PC-3 (cell line): ENCODE results near the gene APMAP.
"Not testable (repeated sequence)": the region's sequence is repeated elsewhere in the genome, so short reads cannot be mapped to it uniquely, and the experiment has no call there.

Experiments
- CTCF ChIP-seq: fragments of 300-600 bp; sonication (generic); conservative IDR thresholded peaks from 2 replicates; pipeline ENCODE4 v1.5.1; 2017; ENCODE audit warnings: antibody characterized with exemption, low read depth, mild to moderate bottlenecking, low read length
- EZH2 ChIP-seq: fragments of 300-600 bp; sonication (generic); IDR thresholded peaks from one replicate; pipeline ENCODE4 v1.6.1; 2017; ENCODE audit warnings: antibody characterized with exemption, mild to moderate bottlenecking, low read length; ENCODE audit not compliant: unreplicated experiment

GRCh38 chr20:24929867-24930723 is 62.5 kb downstream of the APMAP start:
- peak; percentile 50; the same call in 1 of the 2 replicates for TF ChIP-seq CTCF
- not testable (repeated sequence) for TF ChIP-seq EZH2
